Activated CD4-positive, alpha-beta T cell treated with anti-CD3 and anti-CD28 coated beads for 24 hours (primary cell): ENCODE data around the gene PLEKHN1.
A peak's percentile ranks its signal among the peaks of the same experiment; 100 is the strongest.
"Not testable (repeated sequence)": the region's sequence is repeated elsewhere in the genome, so short reads cannot be mapped to it uniquely, and the experiment has no call there.

Experiments
- DNase-seq, 2 donors: peaks; one replicate each; pipeline ENCODE4 v3.0.0-alpha.2; 2020; ENCODE audit warnings: low read depth in 2 of 2

The PLEKHN1 gene

DNA sequence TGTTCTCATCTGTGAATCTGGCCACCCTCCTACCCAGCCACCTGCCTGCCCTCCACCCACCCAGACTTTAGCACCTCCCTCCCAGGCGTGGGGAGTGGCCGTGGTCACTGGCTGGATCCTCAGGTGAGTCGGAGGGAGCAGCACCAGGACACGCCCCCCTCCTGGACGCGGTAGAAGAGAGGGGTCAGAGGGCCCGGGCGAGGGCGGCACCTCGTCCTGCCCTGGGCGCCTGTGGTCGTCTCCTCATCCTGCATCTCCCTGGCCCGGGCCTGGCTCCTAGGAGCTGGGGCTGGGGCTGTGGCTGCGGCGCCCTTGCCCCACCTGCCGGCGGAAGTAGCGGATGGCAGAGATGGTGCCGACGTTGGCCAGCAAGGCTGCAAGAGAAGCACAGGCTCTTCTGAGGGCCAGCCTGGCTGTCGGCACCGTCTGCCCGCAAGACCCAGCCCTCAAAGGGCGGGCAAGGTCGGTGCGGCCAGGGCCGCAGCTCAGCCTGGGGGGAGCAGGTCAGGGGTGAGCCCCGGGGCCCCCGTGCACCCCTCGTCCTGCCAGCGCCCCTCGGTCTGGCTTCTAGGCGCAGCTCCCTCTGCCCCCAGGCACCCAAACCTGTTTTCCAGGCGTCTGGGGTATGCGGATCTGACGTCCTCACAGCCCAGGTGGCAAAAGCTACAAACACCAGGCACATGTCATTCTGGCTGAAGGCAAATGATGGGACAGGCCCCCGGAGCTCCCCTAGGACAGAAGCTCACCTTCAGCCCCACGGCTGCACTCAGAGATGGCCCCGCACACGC lies 9.8 kb downstream of the PLEKHN1 start:
- peak in 1 of 2 donors; percentile 49 for DNase-seq

DNA sequence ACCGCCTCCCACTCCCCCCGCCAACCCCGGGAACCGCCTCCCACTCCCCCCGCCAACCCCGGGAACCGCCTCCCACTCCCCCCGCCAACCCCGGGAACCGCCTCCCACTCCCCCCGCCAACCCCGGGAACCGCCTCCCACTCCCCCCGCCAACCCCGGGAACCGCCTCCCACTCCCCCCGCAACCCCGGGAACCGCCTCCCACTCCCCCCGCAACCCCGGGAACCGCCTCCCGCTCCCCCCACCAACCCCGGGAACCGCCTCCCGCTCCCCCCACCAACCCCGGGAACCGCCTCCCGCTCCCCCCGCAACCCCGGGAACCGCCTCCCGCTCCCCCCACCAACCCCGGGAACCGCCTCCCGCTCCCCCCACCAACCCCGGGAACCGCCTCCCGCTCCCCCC lies 10.5 kb downstream of the PLEKHN1 start:
- DNase-seq: not testable (repeated sequence)

DNA sequence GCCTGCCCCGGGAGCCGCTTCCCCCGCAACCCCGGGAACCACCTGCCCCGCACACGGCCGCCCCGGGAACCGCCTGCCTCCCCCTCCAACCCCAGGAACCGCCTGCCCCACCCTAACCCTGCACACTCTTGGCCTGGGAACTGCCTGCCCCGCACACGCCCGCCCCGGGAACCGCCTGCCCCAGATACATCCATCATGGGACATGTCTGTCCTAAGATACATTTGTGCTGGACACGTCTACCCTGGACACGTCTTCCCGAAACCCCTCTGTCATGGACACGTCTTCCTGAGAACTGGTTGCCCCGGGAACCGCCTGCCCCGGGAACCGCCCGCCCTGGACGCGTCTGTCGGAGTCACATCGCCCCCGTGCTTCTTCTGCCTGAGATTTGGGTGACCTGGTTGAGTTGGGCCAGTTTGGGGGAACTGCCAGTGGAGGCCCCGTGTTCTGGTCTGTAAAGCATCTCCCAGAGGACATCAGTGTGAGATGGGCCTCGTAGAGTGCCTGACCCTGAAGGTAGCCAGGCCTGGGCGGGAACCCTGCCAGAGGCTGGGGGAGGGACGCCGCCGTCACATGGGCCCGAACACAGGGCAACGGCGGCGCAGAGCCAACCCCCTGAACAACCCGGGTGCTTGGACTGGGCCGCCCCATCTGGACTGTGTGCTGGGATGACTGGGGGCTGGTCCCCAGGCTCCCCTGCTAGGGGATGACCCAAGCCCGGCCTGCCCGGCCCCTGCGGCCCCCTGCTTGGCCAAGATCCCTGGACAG lies 12.0 kb downstream of the PLEKHN1 start:
- no peak for DNase-seq

DNA sequence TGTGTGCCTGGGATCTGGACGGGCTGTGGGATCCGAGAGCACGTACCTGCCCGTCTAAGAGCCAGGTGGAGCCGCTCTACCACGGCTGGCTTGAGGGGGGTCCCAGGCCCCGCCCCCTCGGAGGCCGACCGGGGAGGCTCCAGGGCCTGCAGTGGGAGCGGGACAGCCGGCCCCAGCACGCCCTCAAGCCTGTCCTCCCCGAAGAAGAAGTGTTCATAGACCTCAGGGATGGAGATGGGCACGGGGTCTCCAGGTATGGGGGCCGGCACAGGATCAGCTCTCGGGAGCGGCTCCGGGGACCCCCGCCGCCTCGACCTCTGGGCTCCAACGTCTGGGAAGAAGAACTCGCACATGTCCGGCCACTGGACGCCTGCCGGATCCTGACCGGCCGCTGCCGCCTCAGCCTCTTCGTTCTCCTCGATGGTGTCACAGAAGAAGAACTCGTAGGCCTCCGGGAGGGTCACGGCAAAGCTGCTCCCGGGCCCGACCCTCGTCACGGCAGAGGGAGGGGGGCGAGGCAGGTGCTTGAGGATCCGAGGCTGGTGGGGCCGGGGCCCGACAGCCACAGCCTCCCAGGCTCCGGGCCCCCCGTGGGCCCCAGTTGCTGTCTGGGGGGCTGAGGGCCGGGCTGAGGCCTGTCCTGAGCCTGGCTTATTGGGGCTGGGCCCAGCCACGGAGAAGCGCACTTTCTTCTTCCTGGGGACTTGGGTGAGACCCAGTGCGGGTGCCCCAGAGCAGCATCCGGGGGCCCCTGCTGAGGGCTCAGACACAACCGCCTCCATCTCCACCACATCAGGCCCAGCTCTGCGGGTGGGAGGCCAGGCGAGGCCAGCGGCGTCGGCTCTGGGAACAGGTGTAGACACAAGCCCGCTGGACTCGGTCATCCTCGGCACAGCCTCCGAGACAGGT lies 12.8 kb downstream of the PLEKHN1 start:
- no peak for DNase-seq

DNA sequence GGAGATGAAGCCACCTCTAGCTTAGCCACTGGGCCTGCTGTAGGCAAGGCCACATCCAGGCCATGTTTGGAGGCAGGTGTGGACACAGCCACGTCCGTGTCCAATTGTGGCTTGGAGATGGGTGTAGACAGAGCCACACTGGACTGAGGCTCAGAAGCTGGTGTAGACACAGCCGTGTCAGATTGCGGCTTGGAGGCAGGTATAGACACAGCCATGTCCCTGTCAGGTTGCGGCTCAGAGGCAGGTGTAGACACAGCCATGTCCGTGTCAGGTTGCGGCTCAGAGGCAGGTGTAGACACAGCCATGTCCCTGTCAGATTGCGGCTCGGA lies 13.4 kb downstream of the PLEKHN1 start:
- no peak for DNase-seq

DNA sequence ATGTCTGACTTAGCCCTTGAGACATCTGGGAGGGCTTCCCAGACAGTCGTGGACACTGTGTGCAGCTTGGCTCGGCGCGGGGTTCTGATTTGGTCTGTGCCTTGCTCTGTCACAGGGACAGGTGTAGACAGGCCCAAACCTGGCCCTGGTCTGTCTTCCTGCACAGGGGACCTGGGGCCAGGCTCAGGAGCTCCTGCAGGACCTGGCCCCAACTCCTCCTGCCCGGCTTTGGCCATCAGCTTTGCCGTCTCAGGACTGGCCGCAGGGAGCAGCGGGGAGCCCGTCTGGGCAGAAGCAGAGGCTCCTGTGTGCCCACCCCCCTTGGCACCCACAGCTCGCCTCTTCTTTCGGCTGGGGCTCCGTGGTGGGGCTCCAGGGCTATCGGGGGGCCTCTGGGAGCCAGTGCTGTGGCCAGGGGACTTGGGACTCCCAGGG lies 13.9 kb downstream of the PLEKHN1 start:
- no peak for DNase-seq

DNA sequence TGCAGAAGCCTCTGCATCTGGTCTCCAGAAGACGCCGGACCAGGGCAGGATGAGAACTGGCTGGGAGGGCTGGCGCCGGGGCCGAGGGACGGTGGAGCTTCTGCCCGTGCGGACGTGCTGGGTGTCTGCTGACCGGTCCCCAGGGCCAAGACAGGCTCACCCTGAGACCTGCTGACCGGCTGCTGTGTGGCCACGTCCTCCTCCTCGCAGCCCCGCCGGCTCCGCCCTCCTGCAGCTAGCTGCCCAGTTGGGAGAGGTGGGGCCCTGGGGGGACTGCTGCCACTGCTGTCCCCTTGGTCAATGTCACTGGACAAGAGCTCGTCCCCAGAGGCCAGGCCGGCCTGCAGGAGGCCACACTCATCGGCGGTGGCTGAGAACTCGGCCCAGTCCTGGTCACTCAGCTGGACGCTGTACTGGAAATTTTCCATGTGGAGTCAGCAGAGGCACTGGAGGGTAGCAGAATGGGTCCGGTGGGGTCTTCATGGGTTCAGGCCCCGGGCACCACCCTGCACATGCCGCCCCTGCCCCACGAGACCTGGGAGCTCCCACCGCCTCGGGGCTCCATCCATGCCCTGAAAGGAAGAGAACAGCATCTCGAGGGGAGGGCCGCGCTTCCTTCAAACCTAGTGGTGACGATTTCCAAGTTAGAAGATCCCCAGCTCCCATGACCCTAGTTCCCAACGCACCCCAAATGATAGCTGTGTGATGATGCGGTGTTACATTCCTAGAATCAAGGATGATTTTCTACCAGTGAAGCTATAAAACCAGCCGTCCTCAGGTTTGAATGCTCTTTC lies 14.5 kb downstream of the PLEKHN1 start:
- DNase-seq: no peak

DNA sequence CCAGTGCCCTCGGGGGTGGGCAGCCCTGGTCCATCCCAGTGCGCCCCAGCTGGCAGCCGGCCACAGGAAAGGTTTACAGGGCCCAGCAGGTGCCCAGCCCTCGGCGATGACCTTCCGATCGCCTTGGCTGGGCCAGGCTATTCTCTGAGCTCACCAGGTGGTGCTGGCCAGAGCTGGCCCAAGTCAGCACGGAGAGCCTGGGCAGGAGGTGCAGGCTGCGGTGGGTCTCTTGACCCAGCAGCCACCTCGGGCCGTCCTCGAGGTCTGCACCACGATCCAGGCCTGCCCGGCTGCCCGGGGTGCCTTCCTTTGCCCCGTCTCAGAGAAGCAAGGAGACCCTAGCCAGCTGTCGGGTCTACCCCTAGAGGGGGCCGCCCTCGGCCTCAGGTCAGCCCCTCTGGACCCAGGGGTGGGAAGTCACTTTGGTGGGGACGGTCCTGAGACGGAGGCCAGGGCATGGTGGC lies 15.2 kb downstream of the PLEKHN1 start:
- DNase-seq: no peak

DNA sequence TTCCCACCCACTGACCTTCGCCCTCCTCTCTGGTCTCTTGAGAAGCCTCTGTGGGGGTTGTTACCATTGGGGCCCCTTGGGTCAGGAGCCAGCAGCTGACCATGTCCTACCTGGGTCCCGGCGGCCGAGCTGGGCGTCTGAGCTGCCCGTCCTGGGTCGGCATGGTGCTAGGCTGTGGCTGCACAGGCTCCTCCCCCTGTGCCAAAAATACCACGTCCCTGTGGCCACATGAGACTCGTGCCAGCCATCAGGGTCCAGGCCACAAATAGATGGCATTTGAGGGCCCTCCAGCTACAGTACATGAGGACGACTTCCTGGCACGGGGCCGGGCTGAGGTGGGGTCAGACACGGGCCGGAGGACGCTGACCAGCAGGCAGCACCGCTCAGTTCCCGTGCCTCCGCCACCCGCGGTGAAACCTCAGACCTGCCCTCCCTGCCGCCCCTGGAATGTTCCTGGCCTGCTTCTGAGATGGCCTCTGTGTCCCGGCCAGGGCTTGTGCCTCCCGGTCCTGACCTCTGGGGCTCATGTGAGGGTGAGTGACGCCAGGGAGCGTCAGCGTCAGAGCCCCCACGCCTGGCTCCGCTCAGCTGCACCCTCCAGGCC lies 15.8 kb downstream of the PLEKHN1 start, which contains the start of gene PERM1:
PERM1 (minus strand) TSS at position 139 of the 604 bp plus-strand sequence. CDS start 1,064 bp downstream, outside the sequence.
- DNase-seq: no peak

DNA sequence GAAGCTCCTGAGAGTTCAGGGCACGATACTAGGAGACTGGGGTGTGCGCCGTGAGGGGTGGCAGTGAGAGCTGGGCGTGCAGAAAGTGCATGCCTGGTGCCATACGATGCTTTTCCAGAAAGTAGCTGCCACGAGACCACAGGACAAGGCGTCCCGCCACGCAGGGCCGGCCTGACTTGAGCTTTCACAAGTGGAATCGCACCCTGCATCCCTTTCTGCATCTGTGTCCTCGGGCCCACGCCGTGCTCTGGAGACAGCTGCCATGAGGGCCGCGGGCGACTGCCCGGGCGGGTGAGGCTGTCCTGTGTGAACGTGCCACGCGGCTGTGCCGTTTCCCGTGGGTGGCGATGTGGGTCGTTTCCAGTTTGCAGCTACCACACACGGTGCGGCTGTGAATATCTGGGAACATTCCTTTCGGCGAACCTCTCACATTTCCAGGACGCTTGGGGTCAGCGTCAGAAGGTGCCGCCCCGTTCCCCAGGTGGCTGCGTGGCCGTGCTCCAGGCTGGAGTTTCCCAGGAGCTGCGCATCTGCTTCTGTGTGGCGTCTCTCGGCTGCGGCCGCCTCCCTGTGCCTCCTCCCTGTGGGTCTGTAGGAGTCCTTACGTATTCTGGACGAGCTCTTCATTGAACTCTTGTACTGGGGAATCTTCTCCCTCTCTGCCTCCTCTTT lies 16.6 kb downstream of the PLEKHN1 start:
- DNase-seq: no peak

DNA sequence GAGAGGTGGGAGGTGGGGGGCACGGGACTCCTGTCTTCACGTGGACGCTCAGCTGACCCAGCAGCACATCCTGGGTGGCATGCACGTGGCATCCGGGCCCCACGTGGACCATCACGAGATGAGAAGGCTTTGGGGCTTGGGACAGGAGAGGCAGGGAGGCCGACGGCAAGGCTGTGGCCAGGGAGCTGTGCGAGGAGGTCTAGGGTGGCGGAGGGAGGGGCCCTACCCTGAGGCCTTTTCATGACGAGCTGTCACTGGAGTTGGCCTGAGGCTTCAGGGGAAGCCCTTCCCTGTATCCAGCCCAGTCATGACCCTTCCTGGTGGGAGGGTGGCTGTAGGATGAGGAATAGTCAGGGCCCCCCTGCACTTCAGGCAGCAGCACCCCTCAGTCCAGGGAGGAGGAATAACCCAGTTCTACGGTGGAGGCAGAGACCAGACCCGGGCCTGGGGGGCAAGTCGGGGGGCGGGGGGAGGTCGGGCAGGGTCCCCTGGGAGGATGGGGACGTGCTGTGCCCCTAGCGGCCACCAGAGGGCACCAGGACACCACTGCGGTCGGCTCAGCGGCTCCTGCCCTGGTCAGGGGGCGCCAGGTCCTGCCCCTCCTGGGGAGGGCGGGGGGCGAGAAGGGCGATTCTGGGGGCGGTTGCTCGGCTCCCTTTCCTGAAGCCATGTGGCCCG lies 17.7 kb downstream of the PLEKHN1 start:
- peak; percentile 53 to 55 for DNase-seq

DNA sequence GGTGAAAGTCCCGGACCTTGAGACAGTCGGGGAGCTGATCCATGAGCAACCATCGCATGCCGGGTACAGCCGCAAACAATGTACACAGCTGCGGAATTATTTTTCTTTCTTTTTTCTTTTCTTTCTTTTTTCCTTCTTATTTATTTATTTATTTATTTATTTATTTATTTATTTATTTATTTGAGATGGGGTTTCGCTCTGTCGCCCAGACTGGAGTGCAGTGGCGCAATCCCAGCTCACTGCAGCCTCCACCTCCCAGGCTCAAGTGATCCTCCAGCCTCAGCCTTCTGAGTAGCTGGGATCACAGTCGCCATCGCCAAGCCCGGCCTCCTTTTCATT lies 18.2 kb downstream of the PLEKHN1 start:
- no peak for DNase-seq

DNA sequence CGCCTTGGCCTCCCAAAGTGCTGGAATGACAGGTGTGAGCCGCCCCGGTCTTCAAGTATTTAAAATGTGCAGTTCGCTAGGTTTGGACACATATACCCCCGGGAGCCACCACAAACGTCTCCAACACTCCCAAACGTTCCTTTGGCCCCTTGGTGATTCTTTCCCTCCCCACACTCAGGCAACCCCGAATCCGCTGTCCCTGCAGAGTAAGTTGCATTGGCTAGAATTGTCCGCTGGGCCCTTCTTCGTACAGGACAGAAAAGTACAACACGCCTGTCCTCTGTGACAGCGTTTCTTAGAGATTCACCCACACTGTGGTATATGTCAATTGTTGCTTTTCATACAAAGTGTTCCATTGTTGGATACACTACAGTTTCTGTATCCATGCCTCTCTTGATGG lies 18.8 kb downstream of the PLEKHN1 start:
- no peak for DNase-seq

DNA sequence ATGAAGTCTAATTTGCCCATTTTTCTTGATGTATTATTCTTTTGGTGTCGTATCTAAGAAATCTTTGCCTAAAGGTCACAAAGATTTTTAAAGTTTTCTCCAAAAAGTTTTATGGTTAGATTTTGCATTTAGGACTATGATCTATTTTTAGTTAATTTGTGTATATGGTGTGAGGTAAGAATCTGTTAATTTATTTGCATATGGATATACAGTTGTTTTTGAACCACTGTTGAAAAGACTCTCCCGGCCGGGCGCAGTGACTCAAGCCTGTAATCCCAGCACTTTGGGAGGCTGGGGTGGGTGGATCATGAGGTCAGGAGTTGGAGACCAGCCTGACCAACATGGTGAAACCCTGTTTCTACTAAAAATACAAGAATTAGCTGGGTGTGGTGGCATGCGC lies 21.8 kb downstream of the PLEKHN1 start:
- not testable (repeated sequence) for DNase-seq

DNA sequence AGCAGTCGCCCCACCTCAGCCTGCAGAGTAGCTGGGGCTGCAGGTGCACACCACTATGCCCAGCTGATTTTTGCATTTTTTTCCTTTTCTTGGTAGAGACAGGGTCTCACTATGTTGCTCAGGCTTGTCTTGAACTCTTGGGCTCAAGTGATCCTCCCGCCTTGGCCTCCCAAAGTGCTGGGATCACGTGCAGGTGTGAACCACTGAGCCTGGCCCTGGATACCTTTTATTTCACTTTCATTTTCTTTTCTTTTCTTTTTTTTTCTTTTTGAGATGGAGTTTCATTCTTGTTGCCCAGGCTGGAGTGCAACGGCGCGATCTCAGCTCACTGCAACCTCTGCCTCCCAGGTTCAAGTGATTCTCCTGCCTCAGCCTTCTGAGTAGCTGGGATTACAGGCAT lies 25.0 kb downstream of the PLEKHN1 start:
- not testable (repeated sequence) for DNase-seq

DNA sequence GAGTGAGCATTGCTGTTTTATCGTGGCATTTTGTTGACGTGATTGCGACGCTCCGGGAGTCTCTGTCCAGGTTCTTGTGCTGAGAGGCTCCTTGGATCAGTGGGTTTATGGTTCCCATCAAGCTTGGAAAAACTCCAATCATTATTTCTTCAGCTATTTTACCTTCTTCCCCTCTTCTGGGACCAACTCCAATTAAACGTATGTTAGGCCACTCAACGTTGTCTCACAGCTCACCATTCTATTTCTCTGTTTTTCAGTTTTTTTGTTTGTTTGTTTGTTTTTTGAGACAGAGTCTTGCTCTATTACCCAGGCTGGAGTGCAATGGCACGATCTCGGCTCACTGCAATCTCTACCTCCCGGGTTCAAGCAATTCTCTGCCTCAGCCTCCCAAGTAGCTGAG lies 25.6 kb downstream of the PLEKHN1 start:
- DNase-seq: no peak

DNA sequence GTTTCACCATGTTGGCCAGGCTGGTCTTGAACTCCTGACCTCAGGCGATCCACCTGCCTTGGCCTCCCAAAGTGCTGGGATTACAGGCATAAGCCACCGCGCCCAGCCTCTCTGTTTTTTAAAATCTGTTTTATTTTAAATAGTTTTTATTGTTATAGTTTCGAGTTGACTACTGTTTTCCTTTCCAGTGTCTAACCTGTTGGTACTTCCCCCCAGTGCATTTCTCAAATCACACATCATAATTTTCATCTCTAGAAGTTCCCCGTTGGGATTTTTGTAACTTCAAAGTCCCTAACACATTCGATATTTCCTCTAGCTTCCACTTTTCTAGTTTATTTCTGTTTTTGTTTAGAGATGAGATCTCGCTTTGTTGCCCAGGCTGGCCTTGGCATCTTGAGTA lies 26.1 kb downstream of the PLEKHN1 start:
- DNase-seq: no peak

DNA sequence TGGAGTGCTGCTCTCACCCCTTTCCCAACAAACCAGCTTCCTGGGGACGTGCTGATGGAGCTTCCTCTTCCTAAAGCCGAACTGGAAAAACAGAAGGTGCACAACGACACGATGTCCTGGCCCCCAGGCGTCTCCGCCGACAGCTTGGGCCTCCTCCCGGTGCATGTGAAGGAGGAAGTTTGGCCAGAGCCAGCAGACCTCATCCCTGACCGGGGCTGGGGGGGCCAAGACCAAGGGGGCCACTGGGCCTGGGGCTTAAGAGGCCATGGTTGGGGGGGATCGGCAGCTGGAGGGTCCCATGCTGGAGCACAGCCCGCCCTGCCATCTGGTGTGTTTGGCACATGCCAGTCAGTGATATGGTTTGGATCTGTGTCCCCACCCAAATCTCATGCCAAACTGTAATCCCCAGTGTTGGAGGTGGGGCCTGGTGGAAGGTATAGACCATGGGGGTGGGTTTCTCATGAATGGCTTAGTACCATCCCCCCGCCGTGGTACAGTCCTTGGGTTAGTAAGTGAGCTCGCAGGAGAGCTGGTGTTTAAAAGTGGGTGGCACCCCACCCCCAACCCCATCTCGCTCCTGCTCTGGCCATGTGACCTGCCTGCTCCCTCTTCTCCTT lies 27.2 kb downstream of the PLEKHN1 start:
- no peak for DNase-seq

DNA sequence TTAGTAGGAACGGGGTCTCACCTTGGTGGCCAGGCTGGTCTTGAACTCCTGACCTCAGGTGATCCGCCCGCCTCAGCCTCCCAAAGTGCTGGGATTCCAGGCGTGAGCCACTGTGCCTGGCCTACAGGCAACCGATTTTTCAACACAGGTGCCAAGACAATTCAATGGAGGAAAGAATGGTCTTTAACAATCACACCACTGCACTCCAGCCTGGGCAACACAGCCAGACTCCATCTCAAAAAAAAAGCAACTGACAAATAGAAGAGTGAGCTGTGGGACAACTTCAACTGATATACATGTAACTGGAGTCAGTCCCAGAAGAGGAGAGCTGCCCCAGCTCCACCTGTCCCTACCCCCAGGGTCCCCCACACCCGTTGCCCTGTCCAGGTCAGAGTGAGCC lies 28.3 kb downstream of the PLEKHN1 start:
- not testable (repeated sequence) for DNase-seq
